ENCODE measurements around the gene PARD3B. TPM values are rescaled to one million over a fixed set of nuclear protein-coding genes. Genes with fewer than 3 reads are reported as not detected.

The PARD3B gene
- total and polyA plus RNA-seq, 10 of the 15 experiments (the other 5 are each of a cell fraction or from before 2014, with no cell fraction given), result 0.01 to 0.54 (median 0.07) TPM; not detected in 7

GRCh38 chr2:205139822-205140463, 594.7 kb downstream of the PARD3B start:
- ChIA-PET POLR2A (no interaction called here), SMC1A (ENCODE audit: uncharacterized antibody, unreplicated experiment) (interaction anchor here (0.6 kb wide), 1 partner anchor 1846 kb away, joined by 4 read pairs; no protein-coding TSS in a partner anchor), CTCF (no interaction called here), RAD21 (ENCODE audit: unreplicated experiment) (no interaction called here)
- Histone ChIP-seq H3K9me3 (replicated peaks; ENCODE audit: control insufficient read depth, insufficient read depth, low read length) (no peaks in the 10 kb centered on the region), H3K36me3 (ENCODE audit: control insufficient read depth in 2 of 2, insufficient read depth in 2 of 2, low read length in 1 of 2) (no peaks in the 10 kb centered on the region), H2AFZ (ENCODE audit: control insufficient read depth, low read depth, low read length) (no peak overlapping the region), H3K9ac (ENCODE audit: control insufficient read depth, insufficient read depth, low read length) (no peak overlapping the region), H4K20me1 (ENCODE audit: control insufficient read depth, insufficient read depth) (no peaks in the 10 kb centered on the region), H3K27me3 (replicated peaks in 1 of 2; ENCODE audit: control insufficient read depth in 2 of 2, insufficient read depth in 2 of 2, low read length in 1 of 2) (peaks cover 0 to 3% of the 10 kb centered on the region in 2 experiments; a peak in 2 of 4 replicates), H3K4me1 (ENCODE audit: control insufficient read depth, insufficient read depth, low read length) (no peaks in the 10 kb centered on the region), H3K4me3 (no peak overlapping the region), H3K4me2 (ENCODE audit: control insufficient read depth, insufficient read depth) (no peak overlapping the region), H3K27ac (ENCODE audit: control insufficient read depth, insufficient read depth) (no peak overlapping the region), H3K79me2 (ENCODE audit: control insufficient read depth, insufficient read depth, low read length) (no peaks in the 10 kb centered on the region)
- no peak for TF ChIP-seq PAX8 (IDR thresholded peaks at IDR 0.05)
- TF ChIP-seq FOXM1 (IDR thresholded peaks at IDR 0.05; ENCODE audit: low read depth, low read length), result no peak
- TF ChIP-seq CHD2 (IDR thresholded peaks at IDR 0.05; ENCODE audit: borderline replicate concordance, low read depth, low read length), result no peak
- TF ChIP-seq, protein P1, sequence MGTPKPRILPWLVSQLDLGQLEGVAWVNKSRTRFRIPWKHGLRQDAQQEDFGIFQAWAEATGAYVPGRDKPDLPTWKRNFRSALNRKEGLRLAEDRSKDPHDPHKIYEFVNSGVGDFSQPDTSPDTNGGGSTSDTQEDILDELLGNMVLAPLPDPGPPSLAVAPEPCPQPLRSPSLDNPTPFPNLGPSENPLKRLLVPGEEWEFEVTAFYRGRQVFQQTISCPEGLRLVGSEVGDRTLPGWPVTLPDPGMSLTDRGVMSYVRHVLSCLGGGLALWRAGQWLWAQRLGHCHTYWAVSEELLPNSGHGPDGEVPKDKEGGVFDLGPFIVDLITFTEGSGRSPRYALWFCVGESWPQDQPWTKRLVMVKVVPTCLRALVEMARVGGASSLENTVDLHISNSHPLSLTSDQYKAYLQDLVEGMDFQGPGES (IDR thresholded peaks at IDR 0.05), result no peak
- no peak for TF ChIP-seq MEF2A (IDR thresholded peaks at IDR 0.05; ENCODE audit: insufficient read depth, low read depth, low read length)
- in situ Hi-C loops (cut with MboI), result no loop called here
- no peak for DNase-seq (ENCODE audit: low read depth, low spot score)
- BruUV-seq (replicated peaks), result no TSS peak
- WGBS (ENCODE audit: insufficient coverage, insufficient replicate concordance, low lambda C conversion rate, missing lambda C conversion rate), result 16% methylated on average over 8 of the region's 8 CpGs
- FAIRE-seq, result no peak
- intact Hi-C loops (cut with micrococcal nuclease; ENCODE audit: unreplicated experiment), result no loop called here
- ATAC-seq, result no peak

DNA sequence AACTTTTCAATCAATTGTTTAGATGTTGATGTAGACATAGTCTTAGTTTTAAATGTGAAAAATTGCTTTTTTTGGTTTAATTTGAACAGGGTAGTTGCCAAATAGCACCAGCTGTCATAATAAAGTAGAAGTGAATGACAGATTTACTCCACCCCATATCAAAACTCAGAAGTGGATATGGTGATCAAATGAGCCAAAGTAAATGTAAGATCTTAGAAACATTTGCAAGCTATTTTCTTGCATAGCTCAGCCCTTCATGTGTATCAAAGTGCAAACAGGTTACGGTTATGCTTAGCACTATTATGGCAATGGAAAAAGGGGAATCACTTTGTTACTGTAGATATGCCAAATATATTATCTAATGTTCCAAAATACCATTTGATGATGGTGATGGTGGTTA, 596.1 kb downstream of the PARD3B start:
- no peak overlapping the region for H3K4me3 ChIP-seq
- no peaks in the 10 kb centered on the region for H3K4me1 ChIP-seq (ENCODE audit: control insufficient read depth, insufficient read depth, low read length)
- FAIRE-seq (no peak), DNase-seq (ENCODE audit: low read depth, low spot score) (no peak), ATAC-seq (no peak)
- ChIA-PET POLR2A (no interaction called here), SMC1A (ENCODE audit: uncharacterized antibody, unreplicated experiment) (no interaction called here), RAD21 (ENCODE audit: unreplicated experiment) (no interaction called here), CTCF (no interaction called here)
- no peaks in the 10 kb centered on the region for H3K36me3 ChIP-seq (ENCODE audit: control insufficient read depth in 2 of 2, insufficient read depth in 2 of 2, low read length in 1 of 2)
- no peaks in the 10 kb centered on the region for H4K20me1 ChIP-seq (ENCODE audit: control insufficient read depth, insufficient read depth)
- in situ Hi-C loops (cut with MboI) (no loop called here), intact Hi-C loops (cut with micrococcal nuclease; ENCODE audit: unreplicated experiment) (no loop called here)
- no TSS peak for BruUV-seq (replicated peaks)
- H3K9ac ChIP-seq (ENCODE audit: control insufficient read depth, insufficient read depth, low read length), result no peak overlapping the region
- H3K79me2 ChIP-seq (ENCODE audit: control insufficient read depth, insufficient read depth, low read length), result no peaks in the 10 kb centered on the region
- WGBS (ENCODE audit: insufficient coverage, insufficient replicate concordance, low lambda C conversion rate, missing lambda C conversion rate), result 87% methylated on average over 1 of the region's 1 CpG
- H3K27ac ChIP-seq (ENCODE audit: control insufficient read depth, insufficient read depth), result no peak overlapping the region
- H3K4me2 ChIP-seq (ENCODE audit: control insufficient read depth, insufficient read depth), result no peak overlapping the region
- peaks cover 0 to 3% of the 10 kb centered on the region in 2 experiments; a peak in 2 of 4 replicates for H3K27me3 ChIP-seq (replicated peaks in 1 of 2; ENCODE audit: control insufficient read depth in 2 of 2, insufficient read depth in 2 of 2, low read length in 1 of 2)
- no peak overlapping the region for H2AFZ ChIP-seq (ENCODE audit: control insufficient read depth, low read depth, low read length)
- H3K9me3 ChIP-seq (replicated peaks; ENCODE audit: control insufficient read depth, insufficient read depth, low read length), result no peaks in the 10 kb centered on the region
- TF ChIP-seq, protein P2, sequence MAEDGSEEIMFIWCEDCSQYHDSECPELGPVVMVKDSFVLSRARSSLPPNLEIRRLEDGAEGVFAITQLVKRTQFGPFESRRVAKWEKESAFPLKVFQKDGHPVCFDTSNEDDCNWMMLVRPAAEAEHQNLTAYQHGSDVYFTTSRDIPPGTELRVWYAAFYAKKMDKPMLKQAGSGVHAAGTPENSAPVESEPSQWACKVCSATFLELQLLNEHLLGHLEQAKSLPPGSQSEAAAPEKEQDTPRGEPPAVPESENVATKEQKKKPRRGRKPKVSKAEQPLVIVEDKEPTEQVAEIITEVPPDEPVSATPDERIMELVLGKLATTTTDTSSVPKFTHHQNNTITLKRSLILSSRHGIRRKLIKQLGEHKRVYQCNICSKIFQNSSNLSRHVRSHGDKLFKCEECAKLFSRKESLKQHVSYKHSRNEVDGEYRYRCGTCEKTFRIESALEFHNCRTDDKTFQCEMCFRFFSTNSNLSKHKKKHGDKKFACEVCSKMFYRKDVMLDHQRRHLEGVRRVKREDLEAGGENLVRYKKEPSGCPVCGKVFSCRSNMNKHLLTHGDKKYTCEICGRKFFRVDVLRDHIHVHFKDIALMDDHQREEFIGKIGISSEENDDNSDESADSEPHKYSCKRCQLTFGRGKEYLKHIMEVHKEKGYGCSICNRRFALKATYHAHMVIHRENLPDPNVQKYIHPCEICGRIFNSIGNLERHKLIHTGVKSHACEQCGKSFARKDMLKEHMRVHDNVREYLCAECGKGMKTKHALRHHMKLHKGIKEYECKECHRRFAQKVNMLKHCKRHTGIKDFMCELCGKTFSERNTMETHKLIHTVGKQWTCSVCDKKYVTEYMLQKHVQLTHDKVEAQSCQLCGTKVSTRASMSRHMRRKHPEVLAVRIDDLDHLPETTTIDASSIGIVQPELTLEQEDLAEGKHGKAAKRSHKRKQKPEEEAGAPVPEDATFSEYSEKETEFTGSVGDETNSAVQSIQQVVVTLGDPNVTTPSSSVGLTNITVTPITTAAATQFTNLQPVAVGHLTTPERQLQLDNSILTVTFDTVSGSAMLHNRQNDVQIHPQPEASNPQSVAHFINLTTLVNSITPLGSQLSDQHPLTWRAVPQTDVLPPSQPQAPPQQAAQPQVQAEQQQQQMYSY (CRISPR knock-in tag; IDR thresholded peaks at IDR 0.05), result no peak
- TF ChIP-seq, protein P3, sequence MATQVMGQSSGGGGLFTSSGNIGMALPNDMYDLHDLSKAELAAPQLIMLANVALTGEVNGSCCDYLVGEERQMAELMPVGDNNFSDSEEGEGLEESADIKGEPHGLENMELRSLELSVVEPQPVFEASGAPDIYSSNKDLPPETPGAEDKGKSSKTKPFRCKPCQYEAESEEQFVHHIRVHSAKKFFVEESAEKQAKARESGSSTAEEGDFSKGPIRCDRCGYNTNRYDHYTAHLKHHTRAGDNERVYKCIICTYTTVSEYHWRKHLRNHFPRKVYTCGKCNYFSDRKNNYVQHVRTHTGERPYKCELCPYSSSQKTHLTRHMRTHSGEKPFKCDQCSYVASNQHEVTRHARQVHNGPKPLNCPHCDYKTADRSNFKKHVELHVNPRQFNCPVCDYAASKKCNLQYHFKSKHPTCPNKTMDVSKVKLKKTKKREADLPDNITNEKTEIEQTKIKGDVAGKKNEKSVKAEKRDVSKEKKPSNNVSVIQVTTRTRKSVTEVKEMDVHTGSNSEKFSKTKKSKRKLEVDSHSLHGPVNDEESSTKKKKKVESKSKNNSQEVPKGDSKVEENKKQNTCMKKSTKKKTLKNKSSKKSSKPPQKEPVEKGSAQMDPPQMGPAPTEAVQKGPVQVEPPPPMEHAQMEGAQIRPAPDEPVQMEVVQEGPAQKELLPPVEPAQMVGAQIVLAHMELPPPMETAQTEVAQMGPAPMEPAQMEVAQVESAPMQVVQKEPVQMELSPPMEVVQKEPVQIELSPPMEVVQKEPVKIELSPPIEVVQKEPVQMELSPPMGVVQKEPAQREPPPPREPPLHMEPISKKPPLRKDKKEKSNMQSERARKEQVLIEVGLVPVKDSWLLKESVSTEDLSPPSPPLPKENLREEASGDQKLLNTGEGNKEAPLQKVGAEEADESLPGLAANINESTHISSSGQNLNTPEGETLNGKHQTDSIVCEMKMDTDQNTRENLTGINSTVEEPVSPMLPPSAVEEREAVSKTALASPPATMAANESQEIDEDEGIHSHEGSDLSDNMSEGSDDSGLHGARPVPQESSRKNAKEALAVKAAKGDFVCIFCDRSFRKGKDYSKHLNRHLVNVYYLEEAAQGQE (IDR thresholded peaks at IDR 0.05; ENCODE audit: low read depth, low read length), result no peak
- TF ChIP-seq WRNIP1 (IDR thresholded peaks at IDR 0.05; ENCODE audit: borderline replicate concordance, low read depth, low read length), result no peak
